Activated T-helper 2 cell treated with anti-CD3 and anti-CD28 coated beads, Interferon-gamma antibody, Interleukin-2, Interleukin-4, amounts not matched to agents 10 μg/mL and 5 μg/mL and 100 μg/mL, durations not matched to agents 14 hours and 24 hours and 36 hours (primary cell): ENCODE data around the gene POLN. TPM values are rescaled to one million over a fixed set of nuclear protein-coding genes. Genes with fewer than 3 reads are reported as not detected.

Experiments
- DNase-seq: peaks from one replicate; pipeline ENCODE4 v3.0.0; 2021; ENCODE audit warnings: low spot score
- H3K27ac Mint-ChIP-seq: one replicate; pipeline ENCODE4 v1.8.0; 2021; ENCODE audit warnings: mixed read lengths
- H3K27me3 Mint-ChIP-seq: one replicate; pipeline ENCODE4 v1.8.0; 2021; ENCODE audit warnings: low read depth, mixed read lengths
- H3K36me3 Mint-ChIP-seq: one replicate; pipeline ENCODE4 v1.8.0; 2021; ENCODE audit warnings: low read depth, mixed read lengths
- H3K4me1 Mint-ChIP-seq: one replicate; pipeline ENCODE4 v1.8.0; 2021; ENCODE audit warnings: low read depth, mixed read lengths
- H3K4me3 Mint-ChIP-seq: one replicate; pipeline ENCODE4 v1.8.0; 2021; ENCODE audit warnings: low read depth, mild to moderate bottlenecking, moderate library complexity, mixed read lengths
- H3K9me3 Mint-ChIP-seq: one replicate; pipeline ENCODE4 v1.8.0; 2021; ENCODE audit warnings: mixed read lengths
- intact Hi-C: fragments of 100-400 bp; cut with micrococcal nuclease; formaldehyde crosslinking; loops from one replicate; pipeline ENCODE4 v1.15.1; 2023
- total RNA-seq: library from RNA; stranded (reverse); gene quantifications from 2 replicates; pipeline ENCODE4 v1.2.3, GENCODE V29; 2022

The POLN gene
- total RNA-seq, 1 donor from 2014 or later = 1.4 TPM

DNA sequence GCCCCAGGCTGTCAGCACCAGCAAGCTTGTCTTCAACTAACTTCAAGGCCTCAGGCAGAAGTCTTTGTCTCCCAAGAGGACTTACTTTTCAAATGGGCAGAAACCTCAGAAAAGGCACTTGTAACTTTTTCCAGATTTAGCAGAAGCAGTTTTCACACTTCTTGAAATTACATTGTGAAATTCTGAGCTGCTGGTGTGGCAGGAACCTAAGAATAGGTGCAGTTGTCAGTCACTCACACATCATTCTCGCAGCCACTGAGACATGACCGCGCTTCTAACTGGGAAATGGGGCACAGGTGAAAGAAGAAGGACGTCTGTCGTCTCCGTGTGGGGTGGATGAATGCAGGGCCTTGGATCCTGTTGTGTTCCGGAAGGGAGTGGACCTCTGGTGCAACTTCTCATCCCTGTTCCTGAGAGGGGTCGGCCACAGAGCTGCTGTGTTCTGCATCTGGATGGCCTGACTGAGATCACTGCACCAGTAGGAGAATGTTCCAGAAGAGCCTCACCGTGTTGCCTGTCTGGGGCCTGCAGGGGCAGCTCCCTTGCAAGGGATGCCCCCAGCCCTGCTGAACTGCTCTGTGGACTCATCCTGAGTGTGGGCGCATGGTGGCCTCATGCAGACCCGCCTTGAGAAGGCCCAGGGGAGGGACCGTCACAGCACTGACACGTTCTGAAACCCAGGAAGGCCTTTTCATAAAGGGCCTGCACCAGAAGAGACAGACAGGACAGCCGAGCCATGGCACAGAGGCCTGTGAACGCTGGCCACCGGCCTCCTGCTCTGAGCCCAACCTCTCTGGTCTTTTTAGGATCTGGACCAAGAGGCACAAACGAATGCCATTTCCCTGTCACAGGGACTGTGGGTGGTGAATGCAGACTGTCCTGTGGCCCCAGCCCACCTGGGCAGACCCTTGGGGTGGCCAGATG lies 164.1 kb downstream of the POLN start:
- H3K36me3 Mint-ChIP-seq = no peaks in the 10 kb centered on the region
- intact Hi-C loops = no loop called here
- H3K4me3 Mint-ChIP-seq = no peak overlapping the region
- H3K4me1 Mint-ChIP-seq = no peaks in the 10 kb centered on the region
- no peaks in the 10 kb centered on the region for H3K9me3 Mint-ChIP-seq
- no peak for DNase-seq
- no peak overlapping the region for H3K27ac Mint-ChIP-seq
- no peaks in the 10 kb centered on the region for H3K27me3 Mint-ChIP-seq

DNA sequence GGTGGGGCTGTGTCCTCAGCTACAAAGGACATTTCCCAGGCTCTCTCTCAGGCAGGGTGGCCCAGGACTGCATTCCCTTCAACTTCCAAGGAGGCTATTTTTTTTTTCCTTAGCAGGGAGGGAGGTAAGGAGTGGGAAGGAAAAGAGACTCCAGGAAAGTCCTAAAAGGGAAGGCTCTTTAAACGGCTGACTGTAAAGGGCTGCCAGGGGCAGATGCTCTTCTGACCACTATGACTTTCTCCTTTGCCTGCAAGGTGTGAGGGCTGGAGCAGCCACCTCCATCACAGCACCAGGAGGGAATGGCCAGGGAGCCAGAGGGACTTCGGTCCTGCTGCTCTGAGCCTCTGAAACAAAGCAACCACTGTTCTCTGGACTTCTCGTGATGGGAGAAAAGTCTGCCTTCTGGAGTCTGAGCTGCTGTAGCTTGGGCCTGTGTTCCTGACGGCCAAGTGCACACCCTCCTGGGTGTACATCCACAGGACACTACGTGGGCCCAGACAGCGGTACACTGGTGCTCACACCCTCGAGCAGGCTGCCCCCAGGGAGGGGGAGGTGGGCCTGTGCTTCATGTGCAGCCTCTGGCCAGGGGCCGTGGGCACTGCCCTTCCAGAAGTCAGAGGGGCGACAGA lies 164.9 kb downstream of the POLN start:
- Mint-ChIP-seq H3K36me3 (no peaks in the 10 kb centered on the region), H3K9me3 (no peaks in the 10 kb centered on the region), H3K4me1 (no peaks in the 10 kb centered on the region), H3K27me3 (no peaks in the 10 kb centered on the region), H3K27ac (no peak overlapping the region), H3K4me3 (no peak overlapping the region)
- no peak for DNase-seq
- intact Hi-C loops = no loop called here

DNA sequence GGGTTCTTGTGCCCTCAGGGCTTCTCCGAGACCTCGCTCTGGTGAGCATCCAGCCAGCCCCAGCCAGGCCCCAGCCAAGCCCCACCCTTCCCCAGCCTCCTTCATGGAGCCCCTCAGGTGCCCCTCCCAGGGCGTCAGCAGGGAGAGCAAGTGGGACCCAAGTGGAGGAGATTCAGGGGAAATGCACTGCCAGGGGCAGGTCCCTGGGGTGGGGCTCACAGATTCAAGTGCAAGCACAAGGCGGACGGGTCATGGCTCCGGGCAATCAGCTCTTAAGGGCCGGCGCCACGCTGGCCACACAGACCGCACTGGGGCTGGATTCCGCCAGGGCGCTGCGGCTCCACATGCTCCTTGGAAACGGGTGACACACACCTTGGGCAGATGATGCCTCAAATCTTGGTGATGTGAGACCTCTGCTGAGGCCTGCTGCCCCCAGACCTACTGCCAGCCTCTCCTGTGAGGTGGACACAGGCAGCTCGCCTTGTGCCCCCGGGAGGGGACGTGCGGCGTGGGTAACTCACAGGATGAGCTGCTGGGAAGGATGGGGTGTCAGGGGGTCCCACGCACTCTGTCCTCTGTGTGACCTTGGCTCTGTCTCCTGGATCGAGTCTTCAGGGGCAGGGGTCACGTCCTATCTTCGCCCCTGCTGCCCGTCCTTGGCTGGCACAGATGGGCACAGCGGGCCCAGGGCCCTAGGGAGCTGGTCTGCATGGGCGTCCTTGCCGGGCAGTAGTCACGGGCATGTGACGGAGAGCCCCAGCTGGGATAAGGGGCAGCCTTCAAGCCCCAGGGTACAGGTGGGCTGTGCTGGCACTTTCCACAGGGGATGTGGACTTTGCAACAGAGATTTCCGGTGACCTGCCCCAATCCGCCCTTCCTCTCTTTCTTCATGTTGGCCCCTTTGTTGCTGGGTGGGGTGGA lies 165.7 kb downstream of the POLN start:
- H3K4me1 Mint-ChIP-seq = no peaks in the 10 kb centered on the region
- H3K36me3 Mint-ChIP-seq = no peaks in the 10 kb centered on the region
- H3K27ac Mint-ChIP-seq = no peak overlapping the region
- H3K4me3 Mint-ChIP-seq = no peak overlapping the region
- intact Hi-C loops = no loop called here
- H3K9me3 Mint-ChIP-seq = no peaks in the 10 kb centered on the region
- no peak for DNase-seq
- H3K27me3 Mint-ChIP-seq = no peaks in the 10 kb centered on the region

DNA sequence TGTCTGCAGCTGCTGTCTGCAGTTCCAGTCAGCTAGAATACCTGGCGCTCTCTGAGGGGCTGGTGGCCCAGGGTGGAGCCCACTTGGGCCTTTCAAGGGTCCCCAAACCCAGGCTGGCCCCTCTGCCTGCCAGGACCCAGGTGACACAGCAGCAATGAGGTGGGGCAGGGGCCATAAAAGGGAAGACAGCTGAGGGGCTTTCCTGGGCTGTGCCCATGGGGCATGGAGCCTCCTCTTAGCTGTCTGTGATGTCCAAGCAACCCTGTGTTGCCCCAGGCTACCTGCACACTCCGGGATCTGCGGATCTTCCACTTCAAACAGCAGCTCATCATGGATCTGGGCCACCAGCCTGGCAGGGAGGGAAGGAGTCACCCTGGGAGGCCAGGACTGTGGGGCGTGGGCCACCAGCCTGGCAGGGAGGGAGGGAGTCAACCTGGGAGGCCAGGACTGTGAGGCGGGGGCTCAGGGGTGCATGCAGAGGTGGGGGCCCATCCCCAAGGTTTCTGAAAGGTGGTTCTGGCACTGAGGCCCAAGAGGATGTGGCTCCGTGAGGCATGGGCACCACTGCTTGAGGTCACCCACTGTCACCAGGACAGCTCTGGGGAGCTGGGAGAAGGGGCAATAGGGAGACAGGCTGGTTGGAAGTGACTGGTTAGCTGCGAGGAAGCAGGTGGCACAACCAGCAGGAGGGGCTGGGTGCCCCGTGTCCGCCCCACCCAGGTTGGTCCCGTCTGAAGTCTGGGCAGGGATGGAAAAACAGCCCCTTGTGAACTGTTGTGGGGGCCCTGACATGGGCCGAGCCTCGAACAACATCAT lies 166.5 kb downstream of the POLN start:
- Mint-ChIP-seq H3K4me1 (no peaks in the 10 kb centered on the region), H3K4me3 (no peak overlapping the region), H3K36me3 (no peaks in the 10 kb centered on the region), H3K9me3 (no peaks in the 10 kb centered on the region), H3K27ac (no peak overlapping the region), H3K27me3 (no peaks in the 10 kb centered on the region)
- no peak for DNase-seq
- intact Hi-C loops = no loop called here

DNA sequence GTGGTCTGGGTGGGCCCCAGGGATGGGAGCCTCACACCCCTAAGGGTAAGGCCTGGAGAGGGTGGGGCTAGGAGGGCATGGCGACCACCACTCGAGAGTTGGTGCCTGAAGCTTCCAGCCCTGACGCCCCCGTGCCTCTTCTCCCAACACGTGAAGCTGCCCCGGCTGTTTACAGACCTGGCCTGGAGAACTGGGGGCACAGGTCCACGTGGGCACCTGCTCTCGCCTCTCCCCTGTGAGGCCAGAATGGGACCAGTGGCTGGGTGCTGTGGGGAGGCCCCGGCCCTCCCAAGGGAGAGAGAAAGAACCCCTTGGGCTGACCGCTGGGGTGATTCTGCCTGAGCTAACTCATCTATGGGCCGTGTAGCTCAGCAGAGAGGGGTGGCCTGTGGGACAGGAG lies 167.3 kb downstream of the POLN start:
- intact Hi-C loops = no loop called here
- no peak for DNase-seq

DNA sequence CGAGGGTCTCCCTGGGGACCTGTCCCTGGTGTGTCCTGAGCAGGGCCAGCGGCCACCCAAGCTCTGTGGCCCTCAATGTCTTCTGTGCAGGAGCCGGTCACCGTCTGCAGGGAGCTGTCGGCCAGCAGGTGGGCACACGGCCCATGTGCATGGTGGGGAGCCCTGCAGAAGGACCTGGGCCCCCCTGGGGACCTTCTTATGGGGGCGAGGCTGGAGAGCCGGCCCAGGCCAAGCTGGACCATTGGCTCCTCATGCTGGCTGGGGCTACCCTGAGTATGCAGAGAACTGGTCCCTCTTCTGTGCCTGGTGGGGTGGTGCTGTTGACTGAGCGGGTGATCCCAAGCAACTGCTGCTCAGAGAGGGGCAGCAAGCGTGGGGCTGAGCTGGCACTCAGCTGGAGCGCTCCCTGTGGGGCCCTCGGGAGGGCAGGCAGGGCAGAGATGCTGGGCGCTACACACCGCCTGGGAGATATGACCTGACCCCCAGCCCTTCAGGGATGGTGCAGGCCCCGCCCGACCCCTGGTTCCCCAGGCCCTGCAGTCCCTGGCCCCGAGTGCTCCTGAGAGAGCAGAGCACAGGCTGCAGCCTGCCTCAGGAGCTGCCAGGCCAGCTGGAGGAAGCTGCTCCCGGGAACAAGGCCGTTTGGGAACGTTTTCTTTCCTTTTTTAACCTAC lies 168.0 kb downstream of the POLN start:
- no peak for DNase-seq
- Mint-ChIP-seq H3K27ac (no peak overlapping the region), H3K36me3 (no peaks in the 10 kb centered on the region)

More for the DNA sequence above, 167.3 kb downstream of the POLN start:
- no peaks in the 10 kb centered on the region for H3K9me3 Mint-ChIP-seq
- no peak overlapping the region for H3K4me3 Mint-ChIP-seq
- H3K27me3 Mint-ChIP-seq = no peaks in the 10 kb centered on the region
- H3K4me1 Mint-ChIP-seq = no peaks in the 10 kb centered on the region
- no peaks in the 10 kb centered on the region for H3K36me3 Mint-ChIP-seq
- H3K27ac Mint-ChIP-seq = no peak overlapping the region

DNA sequence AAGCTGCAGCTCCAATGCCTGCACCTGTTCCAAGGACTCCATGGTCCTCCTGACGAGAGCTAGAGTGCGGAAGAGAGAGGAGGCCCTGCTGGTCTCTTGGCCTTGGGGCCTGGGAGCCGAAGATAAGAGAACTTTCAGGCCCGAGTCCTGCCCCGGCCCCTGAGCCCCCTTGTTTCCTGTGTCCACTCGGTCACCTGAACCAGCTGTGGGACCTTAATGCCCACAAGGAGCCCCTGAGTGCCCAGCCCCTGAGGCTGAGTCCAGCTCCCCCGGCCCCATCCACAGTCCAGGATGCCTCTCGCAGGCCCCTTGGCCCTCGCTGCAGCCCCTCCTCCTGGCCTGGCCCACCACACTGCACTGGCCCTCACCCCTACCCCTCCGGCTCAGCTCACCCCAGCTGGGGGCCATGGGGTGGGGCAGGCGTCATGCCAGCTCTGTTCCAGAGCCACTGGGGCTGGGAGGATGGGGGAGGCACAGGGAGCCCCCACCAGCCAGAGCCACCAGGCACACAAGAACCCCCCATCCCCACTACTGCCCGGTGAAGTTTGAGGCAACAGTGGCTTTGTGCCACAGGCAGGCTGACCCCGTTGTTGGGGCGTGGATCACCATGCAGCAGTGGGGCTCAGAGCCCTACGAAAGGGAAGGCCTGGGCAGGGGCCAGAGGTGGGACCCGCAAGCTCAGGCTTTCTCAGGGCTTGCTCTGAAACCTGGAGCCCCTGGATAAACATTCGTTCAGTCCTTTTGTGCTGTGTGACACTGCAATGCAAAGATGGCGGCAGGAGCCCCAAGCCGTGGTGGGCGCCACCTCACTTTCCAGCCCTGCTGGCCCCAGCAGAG lies 168.7 kb downstream of the POLN start:
- no peaks in the 10 kb centered on the region for H3K9me3 Mint-ChIP-seq
- H3K27me3 Mint-ChIP-seq = no peaks in the 10 kb centered on the region
- DNase-seq = no peak
- intact Hi-C loops = no loop called here
- no peak overlapping the region for H3K27ac Mint-ChIP-seq
- H3K36me3 Mint-ChIP-seq = no peaks in the 10 kb centered on the region
- H3K4me3 Mint-ChIP-seq = no peak overlapping the region
- H3K4me1 Mint-ChIP-seq = no peaks in the 10 kb centered on the region

More for the DNA sequence above, 168.0 kb downstream of the POLN start:
- Mint-ChIP-seq H3K4me3 (no peak overlapping the region), H3K9me3 (no peaks in the 10 kb centered on the region), H3K4me1 (no peaks in the 10 kb centered on the region), H3K27me3 (no peaks in the 10 kb centered on the region)
- intact Hi-C loops = no loop called here

DNA sequence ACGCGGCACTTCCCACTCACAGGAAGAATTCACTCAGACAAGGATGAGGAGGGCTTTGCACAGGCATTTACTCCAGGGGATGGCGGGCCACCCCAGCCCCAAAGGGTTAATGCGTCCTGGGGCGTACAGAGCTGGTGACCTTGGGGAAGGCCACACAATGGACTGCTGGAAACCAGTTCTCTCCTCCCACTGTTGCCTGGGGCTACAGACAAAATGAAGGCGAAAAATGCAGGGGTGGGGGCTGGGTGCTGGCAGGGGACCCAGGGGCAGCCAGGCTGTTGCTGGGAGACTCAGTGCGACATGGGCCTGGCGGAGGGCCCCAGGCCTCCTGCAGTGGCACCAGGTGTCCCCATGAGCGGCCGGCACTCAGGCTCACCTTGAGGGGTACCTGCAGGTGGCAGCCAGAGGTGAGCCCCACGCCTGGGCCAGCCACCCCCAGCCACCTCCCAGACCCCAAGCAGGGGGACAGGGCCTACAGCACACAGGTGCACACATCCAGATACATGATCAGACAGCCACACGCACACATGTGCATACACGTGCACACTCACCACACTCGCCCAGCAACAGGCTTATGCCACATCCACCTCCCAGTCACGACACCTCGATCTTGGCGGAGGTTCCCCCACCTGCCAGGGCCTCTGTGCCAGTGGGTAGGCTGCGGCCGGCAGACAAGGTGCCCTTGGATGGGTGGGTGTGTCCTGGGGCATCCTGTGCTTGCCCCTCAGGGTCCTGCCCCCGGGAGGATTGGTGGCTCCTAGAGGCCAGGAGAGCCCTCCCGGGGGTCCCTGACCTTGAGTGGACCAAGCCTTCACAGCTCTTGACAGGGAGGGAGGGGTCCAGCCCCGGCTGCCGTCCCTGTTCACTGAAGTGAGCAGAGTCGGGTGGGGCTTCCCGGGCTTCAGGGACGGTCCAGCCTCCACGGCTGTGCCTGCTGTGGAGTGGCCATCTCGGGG lies 169.7 kb downstream of the POLN start:
- Mint-ChIP-seq H3K9me3 (no peaks in the 10 kb centered on the region), H3K27me3 (no peaks in the 10 kb centered on the region), H3K27ac (no peak overlapping the region), H3K4me3 (no peak overlapping the region), H3K4me1 (no peaks in the 10 kb centered on the region), H3K36me3 (no peaks in the 10 kb centered on the region)
- no peak for DNase-seq
- intact Hi-C loops = no loop called here

DNA sequence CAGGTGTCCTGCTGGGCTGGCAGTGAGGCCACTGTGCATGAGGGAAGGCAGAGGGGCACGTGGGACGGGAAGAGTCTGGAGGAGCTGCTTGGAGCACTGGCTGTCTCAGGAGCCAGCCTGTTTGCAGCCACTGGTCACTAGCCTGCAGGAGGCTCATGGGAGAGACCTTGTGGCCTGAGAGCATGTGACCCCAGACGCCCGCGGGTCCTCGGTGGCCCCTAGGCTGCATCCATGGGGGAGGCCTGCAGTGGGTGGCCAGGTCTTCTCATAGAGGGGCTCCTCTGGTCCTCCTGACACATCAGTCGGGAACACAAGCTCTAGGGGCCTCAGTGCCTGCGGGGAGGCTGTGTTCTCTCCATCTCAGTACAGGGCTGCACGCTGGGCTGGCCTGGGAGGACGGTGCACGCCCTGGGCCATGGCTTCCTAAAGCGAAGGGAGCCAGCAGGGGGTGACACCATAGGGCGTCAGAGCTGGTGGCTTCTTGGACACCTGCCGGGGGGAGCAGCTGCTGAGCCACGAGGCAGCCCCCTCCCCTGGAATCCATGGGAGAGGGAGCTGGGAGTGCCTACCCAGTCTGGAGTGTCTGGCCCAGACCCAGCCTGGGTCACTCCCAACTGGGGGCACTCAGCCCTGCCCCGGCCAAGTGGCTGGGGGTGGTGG lies 170.5 kb downstream of the POLN start:
- no peak for DNase-seq
- Mint-ChIP-seq H3K4me1 (no peaks in the 10 kb centered on the region), H3K27me3 (no peaks in the 10 kb centered on the region), H3K36me3 (no peaks in the 10 kb centered on the region), H3K4me3 (no peak overlapping the region), H3K27ac (no peak overlapping the region), H3K9me3 (no peaks in the 10 kb centered on the region)
- intact Hi-C loops = no loop called here
